NT2/D1 (cell line): ENCODE measurements around the gene UTP14C.

ENCODE experiments used
- SUZ12 ChIP-seq: IDR thresholded peaks from 2 replicates; pipeline ENCODE4 v1.6.1; 2011; ENCODE audit not compliant: insufficient read length, insufficient read depth; ENCODE audit errors: extremely low read depth
- YY1 ChIP-seq: IDR thresholded peaks from 2 replicates; pipeline ENCODE4 v1.6.1; 2011; ENCODE audit not compliant: insufficient read length, insufficient read depth
- ZNF274 ChIP-seq: IDR thresholded peaks from 2 replicates; pipeline ENCODE4 v1.6.1; 2011; ENCODE audit warnings: mild to moderate bottlenecking, low read depth, low read length

DNA sequence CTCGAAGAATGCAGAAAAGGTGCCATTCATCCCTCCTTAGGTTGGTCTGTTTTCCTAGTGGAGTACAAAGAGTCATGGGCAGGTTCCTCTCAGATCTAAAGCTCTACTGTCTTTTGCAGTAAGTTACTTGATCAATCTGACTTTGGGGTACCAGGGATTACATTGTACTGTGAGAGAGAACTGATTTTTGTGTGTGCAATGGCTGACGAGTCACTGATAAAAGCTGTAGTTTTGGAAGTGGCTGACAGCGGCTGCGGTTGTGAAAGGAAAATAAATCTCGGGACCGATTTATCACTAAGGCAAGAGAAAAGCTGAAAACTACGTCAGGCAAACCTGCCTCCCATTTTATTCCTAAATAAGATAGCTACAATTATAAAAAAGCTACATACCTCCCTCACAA lies 26.9 kb downstream of the UTP14C start:
- TF ChIP-seq ZNF274 = no peak
- no peak for TF ChIP-seq YY1
- TF ChIP-seq SUZ12 = no peak
